ENCODE measurements around the gene ERC2. TPM values are rescaled to one million over a fixed set of nuclear protein-coding genes. Genes with fewer than 3 reads are reported as not detected.

Gene ERC2
- total RNA-seq, 1 experiment from 2014 or later = 0.90 TPM

DNA sequence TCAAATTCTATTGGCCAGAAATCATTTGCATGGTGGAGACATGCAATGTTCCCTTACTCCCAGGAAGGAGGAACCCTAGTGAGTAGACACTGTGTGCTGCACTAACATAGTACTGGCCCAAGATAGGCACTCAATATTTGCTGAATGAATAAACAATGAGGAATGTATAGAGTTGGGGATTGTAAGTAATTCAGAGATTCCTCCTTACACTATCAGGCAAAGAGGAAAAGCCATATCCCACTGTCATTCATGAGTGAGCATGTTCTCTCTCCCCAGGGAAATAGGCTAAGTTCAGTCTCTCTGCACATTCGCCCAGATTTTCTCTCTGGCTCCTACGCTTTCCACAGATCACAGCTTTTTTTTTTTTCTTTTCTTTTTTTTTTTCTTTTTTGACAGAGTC, 826.3 kb downstream of the ERC2 start:
- TF ChIP-seq EZH2 (IDR thresholded peaks at IDR 0.05; ENCODE audit: borderline replicate concordance, low read depth, low read length, poor library complexity, severe bottlenecking) = no peak
- TF ChIP-seq CTCF (conservative IDR thresholded peaks at IDR 0.05; ENCODE audit: low read depth, low read length) = no peak
- Histone ChIP-seq H3K4me1 (ENCODE audit: insufficient read depth, low read length, poor library complexity, severe bottlenecking) (no peaks in the 10 kb centered on the region), H3K9me3 (ENCODE audit: low read depth, low read length, poor library complexity, severe bottlenecking) (no peaks in the 10 kb centered on the region), H3K4me3 (ENCODE audit: low read depth, low read length, poor library complexity, severe bottlenecking) (no peak overlapping the region), H3K27me3 (replicated peaks; ENCODE audit: insufficient read depth, low read depth, low read length, poor library complexity) (no peaks in the 10 kb centered on the region), H3K27ac (ENCODE audit: low read depth, low read length, poor library complexity, severe bottlenecking) (no peak overlapping the region), H3K36me3 (ENCODE audit: insufficient read depth, low read length, poor library complexity, severe bottlenecking) (no peaks in the 10 kb centered on the region)
- intact Hi-C loops (cut with micrococcal nuclease; ENCODE audit: unreplicated experiment) = no loop called here
- CTCF ChIA-PET = no interaction called here
- BruUV-seq (replicated peaks) = no TSS peak
- POLR2A ChIA-PET (ENCODE audit: low non-redundant PET) = no interaction called here
- DNase-seq (ENCODE audit: low spot score) = no peak

DNA sequence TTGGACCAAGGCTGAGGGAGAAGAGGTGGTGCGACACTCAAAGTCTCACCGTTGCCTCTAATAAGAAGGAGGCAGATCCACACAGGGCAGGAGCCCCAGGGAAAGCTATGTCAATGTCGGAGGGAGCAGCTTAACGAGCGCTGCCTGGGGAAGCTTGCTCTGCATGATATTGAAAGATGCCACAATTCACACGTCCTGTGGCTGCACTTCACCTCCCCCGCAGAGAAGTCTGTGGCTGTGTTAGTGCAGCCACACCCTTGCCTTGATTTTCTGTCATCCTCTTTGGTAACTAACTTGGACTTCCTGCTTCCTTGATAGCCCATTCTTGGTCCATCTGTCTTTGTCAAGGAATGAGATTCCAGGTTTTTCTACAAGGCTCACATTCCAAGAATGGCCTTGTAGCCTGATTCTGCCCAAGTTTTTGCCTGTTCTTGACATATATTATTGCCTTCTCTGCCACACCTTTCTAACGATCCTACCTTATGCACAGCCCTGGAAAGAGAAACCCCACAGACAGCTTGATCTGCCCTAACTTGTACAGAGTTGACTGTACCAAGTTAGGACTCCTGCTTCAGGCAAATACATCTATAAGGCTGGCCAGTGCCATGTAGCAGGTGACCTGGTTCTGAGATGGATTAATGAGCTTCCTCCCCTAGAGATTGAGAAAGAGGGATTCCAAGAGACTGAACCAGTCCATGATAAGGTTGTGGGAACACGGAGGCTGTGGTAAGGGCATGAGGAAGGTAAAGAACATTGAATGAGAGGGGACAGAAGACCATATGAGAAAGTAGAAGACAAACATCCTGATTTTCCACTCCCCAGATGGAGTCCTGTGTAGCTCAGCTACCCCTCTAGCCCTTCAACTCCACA, 828.1 kb downstream of the ERC2 start:
- Histone ChIP-seq H3K27me3 (replicated peaks; ENCODE audit: insufficient read depth, low read depth, low read length, poor library complexity) (no peaks in the 10 kb centered on the region), H3K9me3 (ENCODE audit: low read depth, low read length, poor library complexity, severe bottlenecking) (no peaks in the 10 kb centered on the region), H3K36me3 (ENCODE audit: insufficient read depth, low read length, poor library complexity, severe bottlenecking) (no peaks in the 10 kb centered on the region), H3K27ac (ENCODE audit: low read depth, low read length, poor library complexity, severe bottlenecking) (no peak overlapping the region), H3K4me1 (ENCODE audit: insufficient read depth, low read length, poor library complexity, severe bottlenecking) (no peaks in the 10 kb centered on the region), H3K4me3 (ENCODE audit: low read depth, low read length, poor library complexity, severe bottlenecking) (no peak overlapping the region)
- ChIA-PET CTCF (no interaction called here), POLR2A (ENCODE audit: low non-redundant PET) (no interaction called here)
- no peak for TF ChIP-seq CTCF (conservative IDR thresholded peaks at IDR 0.05; ENCODE audit: low read depth, low read length)
- TF ChIP-seq EZH2 (IDR thresholded peaks at IDR 0.05; ENCODE audit: borderline replicate concordance, low read depth, low read length, poor library complexity, severe bottlenecking) = no peak
- intact Hi-C loops (cut with micrococcal nuclease; ENCODE audit: unreplicated experiment) = no loop called here
- BruUV-seq (replicated peaks) = no TSS peak
- no peak for DNase-seq (ENCODE audit: low spot score)

GRCh38 chr3:55639143-55639542, 829.1 kb downstream of the ERC2 start:
- POLR2A ChIA-PET (ENCODE audit: low non-redundant PET) = no interaction called here
- TF ChIP-seq EZH2 (IDR thresholded peaks at IDR 0.05; ENCODE audit: borderline replicate concordance, low read depth, low read length, poor library complexity, severe bottlenecking) (no peak), CTCF (conservative IDR thresholded peaks at IDR 0.05; ENCODE audit: low read depth, low read length) (no peak)
- H3K9me3 ChIP-seq (ENCODE audit: low read depth, low read length, poor library complexity, severe bottlenecking) = no peaks in the 10 kb centered on the region
- H3K36me3 ChIP-seq (ENCODE audit: insufficient read depth, low read length, poor library complexity, severe bottlenecking) = no peaks in the 10 kb centered on the region
- no peak overlapping the region for H3K4me3 ChIP-seq (ENCODE audit: low read depth, low read length, poor library complexity, severe bottlenecking)
- no peaks in the 10 kb centered on the region for H3K4me1 ChIP-seq (ENCODE audit: insufficient read depth, low read length, poor library complexity, severe bottlenecking)
- BruUV-seq (replicated peaks) = no TSS peak
- intact Hi-C loops (cut with micrococcal nuclease; ENCODE audit: unreplicated experiment) = no loop called here
- CTCF ChIA-PET = no interaction called here
- no peak for DNase-seq (ENCODE audit: low spot score)
- no peaks in the 10 kb centered on the region for H3K27me3 ChIP-seq (replicated peaks; ENCODE audit: insufficient read depth, low read depth, low read length, poor library complexity)
- no peak overlapping the region for H3K27ac ChIP-seq (ENCODE audit: low read depth, low read length, poor library complexity, severe bottlenecking)

Measured in A673 (cell line).